Adrenal gland (tissue), 5 donors: ENCODE results near the gene RIMBP2.

Experiments used
- CTCF ChIP-seq, 6 experiments: fragments of 450-650 bp in 4 of 6; fragments of 200-600 bp in 2 of 6; sonication (generic) in 1 of 6; IDR thresholded peaks; 1 replicate in 5 of 6; 2 replicates in 1 of 6; pipeline versions ENCODE4 v1.5.1 to v1.8.0; 2016 to 2021; ENCODE audit warnings: antibody characterized with exemption in 6 of 6, mild to moderate bottlenecking in 2 of 6, moderate library complexity in 1 of 6
- POLR2A ChIP-seq, 2 donors: fragments of 450-650 bp; IDR thresholded peaks; one replicate each; pipeline ENCODE4 v1.6.1; 2017; ENCODE audit warnings: antibody characterized with exemption in 2 of 2, mild to moderate bottlenecking in 2 of 2, moderate library complexity in 1 of 2
- donor health status: DM: no; HTN: no; CAD: no.

- TF ChIP-seq CTCF (IDR thresholded peaks at IDR 0.05) (no peak), POLR2A (IDR thresholded peaks at IDR 0.05) (no peak)
Observed at GRCh38 chr12:130357729-130358330, 358.3 kb downstream of the RIMBP2 start.
